ENCODE measurements around the gene NRXN2.
"Not testable (repeated sequence)": the region's sequence is repeated elsewhere in the genome, so short reads cannot be mapped to it uniquely, and the experiment has no call there.

Gene NRXN2

GRCh38 chr11:64711138-64711955, 11.7 kb downstream of the NRXN2 start:
- Mint-ChIP-seq H3K9me3 (no peaks in the 10 kb centered on the region), H3K27me3 (peaks cover 45% of the 10 kb centered on the region), H3K4me3 (peak overlapping the region; percentile 26), H3K36me3 (peaks cover 2% of the 10 kb centered on the region), H3K27ac (peak overlapping the region; percentile 81), H3K4me1 (peaks cover 16% of the 10 kb centered on the region)

- Mint-ChIP-seq H3K27ac (peak overlapping the region; percentile 7), H3K4me1 (peaks cover 16% of the 10 kb centered on the region), H3K4me3 (no peak overlapping the region), H3K36me3 (peaks cover 2% of the 10 kb centered on the region), H3K9me3 (no peaks in the 10 kb centered on the region), H3K27me3 (peaks cover 43% of the 10 kb centered on the region)
Measured at GRCh38 chr11:64710418-64711137, 12.4 kb downstream of the NRXN2 start.

- H3K4me3 Mint-ChIP-seq = no peak overlapping the region
- H3K27me3 Mint-ChIP-seq = peaks cover 18% of the 10 kb centered on the region
- no peaks in the 10 kb centered on the region for H3K9me3 Mint-ChIP-seq
- no peak overlapping the region for H3K27ac Mint-ChIP-seq
- H3K4me1 Mint-ChIP-seq = no peaks in the 10 kb centered on the region
- peaks cover 2% of the 10 kb centered on the region for H3K36me3 Mint-ChIP-seq
Measured at GRCh38 chr11:64705501-64705900, 17.5 kb downstream of the NRXN2 start.

GRCh38 chr11:64703048-64703447, 19.9 kb downstream of the NRXN2 start:
- no peak overlapping the region for H3K27ac Mint-ChIP-seq
- no peaks in the 10 kb centered on the region for H3K36me3 Mint-ChIP-seq
- H3K27me3 Mint-ChIP-seq = peaks cover 6% of the 10 kb centered on the region
- H3K4me1 Mint-ChIP-seq = no peaks in the 10 kb centered on the region
- H3K4me3 Mint-ChIP-seq = no peak overlapping the region
- no peaks in the 10 kb centered on the region for H3K9me3 Mint-ChIP-seq

GRCh38 chr11:64701956-64702355, 21.0 kb downstream of the NRXN2 start:
- not testable (repeated sequence) for H3K36me3 Mint-ChIP-seq, H3K27me3 Mint-ChIP-seq, H3K4me3 Mint-ChIP-seq, H3K27ac Mint-ChIP-seq, H3K9me3 Mint-ChIP-seq, H3K4me1 Mint-ChIP-seq

GRCh38 chr11:64698427-64698826, 24.6 kb downstream of the NRXN2 start:
- H3K27ac Mint-ChIP-seq = no peak overlapping the region
- no peak overlapping the region for H3K4me3 Mint-ChIP-seq
- H3K36me3 Mint-ChIP-seq = no peaks in the 10 kb centered on the region
- H3K9me3 Mint-ChIP-seq = no peaks in the 10 kb centered on the region
- peaks cover under 1% of the 10 kb centered on the region for H3K4me1 Mint-ChIP-seq
- H3K27me3 Mint-ChIP-seq = peaks cover 5% of the 10 kb centered on the region

GRCh38 chr11:64697663-64698375, 25.2 kb downstream of the NRXN2 start:
- H3K27ac Mint-ChIP-seq = no peak overlapping the region
- no peaks in the 10 kb centered on the region for H3K9me3 Mint-ChIP-seq
- no peak overlapping the region for H3K4me3 Mint-ChIP-seq
- peaks cover 7% of the 10 kb centered on the region for H3K4me1 Mint-ChIP-seq
- no peaks in the 10 kb centered on the region for H3K36me3 Mint-ChIP-seq
- H3K27me3 Mint-ChIP-seq = peaks cover 7% of the 10 kb centered on the region

GRCh38 chr11:64696045-64696444, 27.0 kb downstream of the NRXN2 start:
- Mint-ChIP-seq H3K4me3 (no peak overlapping the region), H3K9me3 (no peaks in the 10 kb centered on the region), H3K27ac (no peak overlapping the region), H3K4me1 (peaks cover 17% of the 10 kb centered on the region), H3K36me3 (no peaks in the 10 kb centered on the region), H3K27me3 (peaks cover 10% of the 10 kb centered on the region)

GRCh38 chr11:64695548-64695947, 27.4 kb downstream of the NRXN2 start:
- Mint-ChIP-seq H3K9me3 (no peaks in the 10 kb centered on the region), H3K36me3 (no peaks in the 10 kb centered on the region), H3K4me1 (peaks cover 17% of the 10 kb centered on the region), H3K27me3 (peaks cover 7% of the 10 kb centered on the region), H3K4me3 (no peak overlapping the region), H3K27ac (no peak overlapping the region)

GRCh38 chr11:64694821-64695365, 28.1 kb downstream of the NRXN2 start:
- no peak overlapping the region for H3K4me3 Mint-ChIP-seq

GRCh38 chr11:64694026-64694755, 28.8 kb downstream of the NRXN2 start:
- H3K4me1 Mint-ChIP-seq = peaks cover 17% of the 10 kb centered on the region
- H3K9me3 Mint-ChIP-seq = no peaks in the 10 kb centered on the region
- no peak overlapping the region for H3K4me3 Mint-ChIP-seq
- peaks cover 7% of the 10 kb centered on the region for H3K27me3 Mint-ChIP-seq
- no peaks in the 10 kb centered on the region for H3K36me3 Mint-ChIP-seq
- no peak overlapping the region for H3K27ac Mint-ChIP-seq

More at GRCh38 chr11:64694821-64695365, 28.1 kb downstream of the NRXN2 start:
- Mint-ChIP-seq H3K27ac (no peak overlapping the region), H3K4me1 (peaks cover 17% of the 10 kb centered on the region), H3K27me3 (peaks cover 7% of the 10 kb centered on the region), H3K36me3 (no peaks in the 10 kb centered on the region), H3K9me3 (no peaks in the 10 kb centered on the region)

- Mint-ChIP-seq H3K4me1 (peaks cover 24% of the 10 kb centered on the region), H3K27me3 (peaks cover 7% of the 10 kb centered on the region), H3K9me3 (no peaks in the 10 kb centered on the region), H3K36me3 (no peaks in the 10 kb centered on the region), H3K27ac (no peak overlapping the region), H3K4me3 (peak overlapping the region; percentile 45)
Measured at GRCh38 chr11:64692764-64693331, 30.1 kb downstream of the NRXN2 start.

GRCh38 chr11:64691543-64691942, 31.5 kb downstream of the NRXN2 start:
- no peak overlapping the region for H3K4me3 Mint-ChIP-seq
- H3K27me3 Mint-ChIP-seq = peaks cover 7% of the 10 kb centered on the region
- peak overlapping the region; percentile 49 for H3K27ac Mint-ChIP-seq
- H3K9me3 Mint-ChIP-seq = no peaks in the 10 kb centered on the region
- peaks cover 27% of the 10 kb centered on the region for H3K4me1 Mint-ChIP-seq
- no peaks in the 10 kb centered on the region for H3K36me3 Mint-ChIP-seq

- H3K4me1 Mint-ChIP-seq = peaks cover 27% of the 10 kb centered on the region
- peaks cover 7% of the 10 kb centered on the region for H3K27me3 Mint-ChIP-seq
- H3K36me3 Mint-ChIP-seq = no peaks in the 10 kb centered on the region
- no peak overlapping the region for H3K27ac Mint-ChIP-seq
- no peaks in the 10 kb centered on the region for H3K9me3 Mint-ChIP-seq
- H3K4me3 Mint-ChIP-seq = no peak overlapping the region
Measured at GRCh38 chr11:64690235-64690634, 32.8 kb downstream of the NRXN2 start.

- Mint-ChIP-seq H3K36me3 (no peaks in the 10 kb centered on the region), H3K27ac (no peak overlapping the region), H3K4me3 (peak overlapping the region; percentile 48), H3K9me3 (no peaks in the 10 kb centered on the region), H3K27me3 (peaks cover 6% of the 10 kb centered on the region), H3K4me1 (peaks cover 27% of the 10 kb centered on the region)
Measured at GRCh38 chr11:64688534-64688982, 34.4 kb downstream of the NRXN2 start.
